Pancreas (tissue), 10 donors: ENCODE measurements around the gene LRRIQ4. TPM values are rescaled to one million over a fixed set of nuclear protein-coding genes. Genes with fewer than 3 reads are reported as not detected.

Experiments used
- ATAC-seq, 4 donors: fragments of 200-7000 bp; cut with Tn5 transposase; one replicate each; pipeline versions ENCODE4 v1.8.0 to v1.9.1; 2020; ENCODE audit warnings: mild to moderate bottlenecking in 4 of 4, moderate library complexity in 4 of 4
- DNase-seq, 6 donors: peaks; one replicate each; pipeline ENCODE4 v3.0.0-alpha.2; 2020
- FAIRE-seq: peaks from 2 replicates; lab custom pipeline; 2012; peaks lifted over from hg19 to GRCh38; lab: Jason Lieb, UNC
- H3K27ac ChIP-seq, 4 donors: fragments of 200-600 bp; sonication (generic); 1 replicate in 3 of 4; 2 replicates in 1 of 4; pipeline versions ENCODE4 v1.5.0 to v1.8.0; 2020
- H3K27me3 ChIP-seq, 4 donors: fragments of 200-600 bp; one replicate each; pipeline ENCODE4 v1.8.0; 2021
- H3K36me3 ChIP-seq, 3 donors: fragments of 200-600 bp; sonication (generic) in 1 of 3; one replicate each; pipeline versions ENCODE4 v1.5.0 to v1.8.0; 2020 to 2021
- H3K4me1 ChIP-seq, 3 donors: fragments of 200-600 bp; one replicate each; pipeline ENCODE4 v1.8.0; 2021
- H3K4me3 ChIP-seq, 4 donors: fragments of 200-600 bp; sonication (generic) in 2 of 4; one replicate each; pipeline versions ENCODE4 v1.5.0 to v1.8.0; 2020 to 2021
- H3K9me3 ChIP-seq, 4 donors: fragments of 200-600 bp; one replicate each; pipeline ENCODE4 v1.8.0; 2021
- WGBS, 2 donors: extraction: QIAGEN DNeasy Blood & Tissue Kit; methylation state at CpG; one replicate each; pipeline ENCODE4 v1.1.7; 2013; 5-methylcytosine and 5-hydroxymethylcytosine counted together
- intact Hi-C, 3 donors: fragments of 100-400 bp; cut with DNase I; formaldehyde crosslinking; loops; one replicate each; pipeline versions ENCODE4 v1.11.1 to v1.14.2; 2022
- polyA plus RNA-seq, 2 donors: library from polyadenylated mRNA; stranded (reverse); fragments of 200-250 nt; gene quantifications; one replicate each; pipeline ENCODE4 v1.2.3, GENCODE V29; 2013
- total RNA-seq, 6 donors: library from RNA; stranded (reverse); fragmentation: NEBNext Ultra II Directional in 4 of 6; extraction: Animal tissue kit (Norgen Biotek cat#: 25700) in 4 of 6; gene quantifications; one replicate each; pipeline versions ENCODE4 v1.2.1 to v1.2.4, GENCODE V29; 2021 to 2023
- TF ChIP-seq, protein P1 (sequence below), 4 donors: fragments of 200-600 bp; sonication (generic) in 3 of 4; IDR thresholded peaks; one replicate each; pipeline versions ENCODE4 v1.5.0 to v1.8.0; 2021; ENCODE audit warnings: antibody characterized with exemption in 4 of 4
- donor health status: healthy with polysubstance abuse.
- donor health status: DM: no; HTN: no; CAD: no; lungs with moderate emphysema.
- donor health status: DM: no; HTN: no; CAD: no.
- donor health status: control.
- donor health status: control.
- donor health status: Bipolar disorder and iron deficiency.
- donor health status: DM: yes; HTN: yes; CAD: no.
- donor health status: DM: no; HTN: no; CAD: no.
- donor health status: DM: no; HTN: no; CAD: no.
- donor health status: DM: yes; HTN: yes; CAD: no.

LRRIQ4 gene
- total and polyA plus RNA-seq, 8 donors = not detected

DNA sequence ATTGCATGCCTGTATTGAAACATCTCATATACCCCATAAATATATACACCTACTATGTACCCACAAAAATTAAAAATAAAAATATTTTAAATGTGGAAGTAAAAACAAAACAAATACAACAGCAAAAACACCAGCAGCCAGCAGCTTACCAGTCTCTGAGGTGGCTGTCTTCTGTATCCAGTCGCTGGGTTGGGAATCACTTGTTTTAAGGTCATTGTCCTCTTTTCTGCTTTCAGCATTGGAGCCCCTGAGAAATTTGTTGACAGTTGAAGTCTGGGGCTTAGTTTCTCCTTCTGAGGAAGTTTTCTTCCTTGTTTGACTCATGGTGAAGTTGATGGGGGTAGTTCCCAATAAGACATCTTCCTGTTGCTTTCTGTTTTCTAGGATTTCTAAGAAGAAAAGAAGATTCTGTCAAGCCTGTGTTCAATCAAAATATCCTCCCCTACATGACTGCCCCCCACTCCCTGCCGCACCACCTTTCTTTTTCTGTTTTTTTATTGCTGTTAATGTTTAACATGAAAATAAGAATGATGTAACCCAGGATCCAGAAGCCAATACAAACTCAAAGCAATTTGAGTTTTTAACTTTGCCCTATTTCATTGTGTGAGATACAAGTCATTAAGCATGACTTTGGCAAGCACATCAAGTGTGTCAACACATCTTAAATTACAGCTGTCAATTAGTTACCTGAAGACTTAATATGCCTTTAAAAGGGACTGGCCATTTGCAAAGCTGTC is 57.0 kb downstream of the LRRIQ4 start, which contains the start of gene LRRC31:
LRRC31 (minus strand) TSS at position 452 of the 737 bp plus-strand sequence; CDS start at position 324, 128 bp downstream.
- Histone ChIP-seq H3K4me3 (no peak within 1 kb of the TSS), H3K27me3 (no peaks in the 10 kb centered on the region), H3K9me3 (no peaks in the 10 kb centered on the region), H3K27ac (no peak within 1 kb of the TSS), H3K36me3 (no peaks in the 10 kb centered on the region), H3K4me1 (peaks cover 0 to 10% (median 8%) of the 10 kb centered on the region in 3 donors)
- FAIRE-seq = no peak
- WGBS, 2 donors = 39 to 48% methylated on average over 2 of the region's 2 CpGs
- no peak for DNase-seq
- peak in 3 of 4 donors; percentile 14 to 67 (median 38) for ATAC-seq
- intact Hi-C loops = no loop called here
- TF ChIP-seq, protein P1, sequence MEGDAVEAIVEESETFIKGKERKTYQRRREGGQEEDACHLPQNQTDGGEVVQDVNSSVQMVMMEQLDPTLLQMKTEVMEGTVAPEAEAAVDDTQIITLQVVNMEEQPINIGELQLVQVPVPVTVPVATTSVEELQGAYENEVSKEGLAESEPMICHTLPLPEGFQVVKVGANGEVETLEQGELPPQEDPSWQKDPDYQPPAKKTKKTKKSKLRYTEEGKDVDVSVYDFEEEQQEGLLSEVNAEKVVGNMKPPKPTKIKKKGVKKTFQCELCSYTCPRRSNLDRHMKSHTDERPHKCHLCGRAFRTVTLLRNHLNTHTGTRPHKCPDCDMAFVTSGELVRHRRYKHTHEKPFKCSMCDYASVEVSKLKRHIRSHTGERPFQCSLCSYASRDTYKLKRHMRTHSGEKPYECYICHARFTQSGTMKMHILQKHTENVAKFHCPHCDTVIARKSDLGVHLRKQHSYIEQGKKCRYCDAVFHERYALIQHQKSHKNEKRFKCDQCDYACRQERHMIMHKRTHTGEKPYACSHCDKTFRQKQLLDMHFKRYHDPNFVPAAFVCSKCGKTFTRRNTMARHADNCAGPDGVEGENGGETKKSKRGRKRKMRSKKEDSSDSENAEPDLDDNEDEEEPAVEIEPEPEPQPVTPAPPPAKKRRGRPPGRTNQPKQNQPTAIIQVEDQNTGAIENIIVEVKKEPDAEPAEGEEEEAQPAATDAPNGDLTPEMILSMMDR (IDR thresholded peaks at IDR 0.05) = no peak

DNA sequence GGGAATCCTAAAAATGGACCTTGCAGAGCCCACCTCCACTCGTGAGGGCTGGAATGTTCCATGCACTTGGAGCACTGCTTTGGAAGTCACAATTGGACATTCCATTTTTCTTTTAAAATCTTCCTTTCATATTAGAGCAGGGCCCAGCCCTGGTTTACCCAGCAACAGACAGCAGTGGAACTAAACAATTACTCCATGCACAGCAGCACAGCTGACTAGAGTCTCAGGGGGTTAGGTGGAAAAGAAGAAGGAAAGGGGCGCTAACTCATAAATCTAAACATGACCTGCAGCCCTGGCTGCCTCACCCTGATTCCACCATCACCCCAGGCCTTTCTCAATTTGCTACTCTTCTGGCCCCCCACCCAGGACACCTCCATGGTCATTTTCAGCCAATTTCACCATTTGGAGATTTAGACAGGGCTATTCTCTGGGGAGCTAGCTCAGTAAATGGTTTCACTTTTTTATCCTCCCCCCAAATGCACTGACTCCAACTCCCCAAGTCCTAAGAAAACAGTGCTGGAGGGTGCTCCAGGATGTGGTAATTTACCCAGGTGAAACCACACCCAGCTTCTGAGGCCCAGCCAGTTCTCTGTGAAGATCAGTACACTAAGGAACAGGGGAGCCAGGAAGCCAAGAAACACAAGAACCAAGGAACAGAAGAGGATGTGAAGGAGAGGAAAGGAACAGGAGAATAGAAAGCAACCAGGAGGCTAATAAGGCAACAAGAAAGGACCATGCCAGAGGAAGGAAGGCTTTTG is 58.6 kb downstream of the LRRIQ4 start:
- ATAC-seq (peak in 1 of 4 donors; percentile 40), FAIRE-seq (no peak), DNase-seq (no peak)
- 84 to 91% methylated on average over 2 of the region's 2 CpGs for WGBS, 2 donors
- Histone ChIP-seq H3K36me3 (no peaks in the 10 kb centered on the region), H3K27ac (no peak overlapping the region), H3K4me1 (peaks cover 0 to 10% (median 8%) of the 10 kb centered on the region in 3 donors), H3K9me3 (no peaks in the 10 kb centered on the region), H3K4me3 (no peak overlapping the region), H3K27me3 (no peaks in the 10 kb centered on the region)
- intact Hi-C loops = no loop called here
- TF ChIP-seq, protein P1 (IDR thresholded peaks at IDR 0.05) = no peak

DNA sequence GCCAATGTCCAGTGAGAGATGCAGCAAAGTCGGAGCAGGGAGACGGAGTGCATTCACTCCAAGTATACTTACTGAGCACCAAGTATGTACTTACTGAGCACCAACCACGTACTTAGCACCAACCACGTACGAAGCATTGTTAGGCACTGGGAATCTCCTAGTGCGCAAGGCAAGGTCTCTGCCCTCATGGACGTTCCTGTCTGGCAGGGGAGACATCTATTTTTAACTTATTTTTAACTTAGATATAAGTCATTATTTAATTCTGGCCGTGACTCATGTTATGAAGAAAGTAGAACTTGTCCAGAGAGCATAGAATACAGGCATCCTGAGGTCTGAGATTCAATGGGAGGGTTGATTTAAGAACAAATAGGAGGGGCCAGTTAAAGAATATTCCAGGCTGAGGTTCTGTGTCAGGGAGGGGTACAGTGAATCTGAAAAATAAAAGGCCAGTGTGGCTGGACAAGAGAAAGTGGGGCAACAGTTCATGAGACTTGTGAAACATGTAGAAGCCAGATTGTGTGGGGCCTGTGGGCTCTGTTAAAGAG is 66.4 kb downstream of the LRRIQ4 start:
- H3K4me3 ChIP-seq = no peak overlapping the region
- H3K27ac ChIP-seq = no peak overlapping the region
- TF ChIP-seq, protein P1 (IDR thresholded peaks at IDR 0.05) = no peak
- 75 to 80% methylated on average over 8 of the region's 8 CpGs for WGBS, 2 donors
- ATAC-seq (no peak), FAIRE-seq (no peak), DNase-seq (no peak)
- intact Hi-C loops = no loop called here
- H3K4me1 ChIP-seq = no peaks in the 10 kb centered on the region
- H3K36me3 ChIP-seq = no peaks in the 10 kb centered on the region
- no peaks in the 10 kb centered on the region for H3K9me3 ChIP-seq
- H3K27me3 ChIP-seq = no peaks in the 10 kb centered on the region

DNA sequence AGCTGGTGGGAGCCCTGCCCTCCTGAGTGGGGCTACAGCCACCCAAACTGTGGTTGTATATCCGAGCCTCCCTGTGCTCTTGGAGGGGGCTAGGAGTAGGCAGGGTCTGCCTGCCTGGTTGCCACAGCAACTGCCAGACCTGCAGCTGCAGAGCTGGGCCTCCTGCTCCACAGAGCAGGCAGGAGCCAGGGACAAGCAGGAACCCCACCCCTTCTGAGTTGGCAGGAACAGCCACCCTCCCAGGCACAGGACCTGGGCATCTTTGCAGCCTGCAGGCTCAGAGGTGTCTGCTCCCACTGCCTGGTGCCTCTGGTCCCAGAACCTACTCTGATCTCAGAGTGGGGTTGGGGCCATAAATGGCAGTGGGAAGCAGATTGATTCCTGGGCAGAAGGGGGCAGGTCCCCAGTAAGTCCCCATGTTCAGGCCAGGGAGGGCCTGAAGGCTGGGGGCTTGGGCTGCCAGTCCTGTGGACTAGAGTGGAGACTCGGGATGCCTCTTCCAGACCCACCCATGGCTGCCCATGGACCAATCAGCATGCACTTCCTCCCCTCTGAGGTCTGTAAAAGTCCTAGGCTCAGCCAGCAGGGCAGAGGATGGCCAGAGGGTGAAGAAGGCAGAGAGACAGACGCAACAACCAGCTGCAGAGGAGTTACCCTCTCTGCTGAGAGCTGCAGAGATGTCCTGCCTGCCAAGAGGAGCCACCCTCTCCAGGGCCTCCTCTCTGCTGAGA is 67.3 kb downstream of the LRRIQ4 start:
- Histone ChIP-seq H3K27ac (no peak overlapping the region), H3K4me1 (no peaks in the 10 kb centered on the region), H3K4me3 (no peak overlapping the region), H3K36me3 (no peaks in the 10 kb centered on the region), H3K27me3 (no peaks in the 10 kb centered on the region), H3K9me3 (no peaks in the 10 kb centered on the region)
- intact Hi-C loops = no loop called here
- DNase-seq (no peak), ATAC-seq (no peak), FAIRE-seq (no peak)
- 60 to 77% methylated on average over 3 of the region's 3 CpGs for WGBS, 2 donors
- TF ChIP-seq, protein P1 (IDR thresholded peaks at IDR 0.05) = no peak
